KG1 (cell line): ENCODE data around the gene ARHGEF12.

Source experiments
- DNase-seq: peaks from one replicate; lab custom pipeline; 2025; lab: John Stamatoyannopoulos, UW

Gene ARHGEF12

GRCh38 chr11:120339394-120339890 is 3.2 kb downstream of the ARHGEF12 start:
- no peak for DNase-seq

- DNase-seq: no peak
Observed at GRCh38 chr11:120340529-120340928, 4.3 kb downstream of the ARHGEF12 start.

GRCh38 chr11:120342226-120342625 is 6.0 kb downstream of the ARHGEF12 start:
- DNase-seq: no peak

- DNase-seq: no peak
Observed at GRCh38 chr11:120342678-120343077, 6.5 kb downstream of the ARHGEF12 start.

- no peak for DNase-seq
Observed at GRCh38 chr11:120343429-120343828, 7.2 kb downstream of the ARHGEF12 start.

- DNase-seq: peak; percentile 88
Observed at GRCh38 chr11:120344302-120345004, 8.2 kb downstream of the ARHGEF12 start.

GRCh38 chr11:120346233-120346632 is 10.0 kb downstream of the ARHGEF12 start:
- no peak for DNase-seq

GRCh38 chr11:120350637-120351036 is 14.4 kb downstream of the ARHGEF12 start:
- DNase-seq: no peak

GRCh38 chr11:120352405-120352804 is 16.2 kb downstream of the ARHGEF12 start:
- no peak for DNase-seq

- no peak for DNase-seq
Observed at GRCh38 chr11:120354068-120354467, 17.9 kb downstream of the ARHGEF12 start.

GRCh38 chr11:120354779-120355178 is 18.6 kb downstream of the ARHGEF12 start:
- DNase-seq: no peak

- DNase-seq: no peak
Observed at GRCh38 chr11:120357620-120358019, 21.4 kb downstream of the ARHGEF12 start.

- DNase-seq: no peak
Observed at GRCh38 chr11:120358729-120359128, 22.5 kb downstream of the ARHGEF12 start.

GRCh38 chr11:120363436-120363835 is 27.2 kb downstream of the ARHGEF12 start:
- DNase-seq: no peak

- no peak for DNase-seq
Observed at GRCh38 chr11:120365512-120365911, 29.3 kb downstream of the ARHGEF12 start.

GRCh38 chr11:120372296-120372695 is 36.1 kb downstream of the ARHGEF12 start:
- DNase-seq: no peak

- no peak for DNase-seq
Observed at GRCh38 chr11:120375076-120375475, 38.9 kb downstream of the ARHGEF12 start.

GRCh38 chr11:120376547-120377182 is 40.5 kb downstream of the ARHGEF12 start:
- DNase-seq: no peak

- no peak for DNase-seq
Observed at GRCh38 chr11:120378474-120378873, 42.3 kb downstream of the ARHGEF12 start.

GRCh38 chr11:120381401-120381800 is 45.2 kb downstream of the ARHGEF12 start:
- DNase-seq: no peak

GRCh38 chr11:120383518-120384155 is 47.4 kb downstream of the ARHGEF12 start:
- no peak for DNase-seq

- no peak for DNase-seq
Observed at GRCh38 chr11:120384476-120384875, 48.3 kb downstream of the ARHGEF12 start.

GRCh38 chr11:120385110-120385509 is 48.9 kb downstream of the ARHGEF12 start:
- DNase-seq: no peak
